ENCODE results near the gene RNGTT. TPM values are rescaled to one million over a fixed set of nuclear protein-coding genes. Genes with fewer than 3 reads are reported as not detected.
"Not testable (repeated sequence)": the region's sequence is repeated elsewhere in the genome, so short reads cannot be mapped to it uniquely, and the experiment has no call there.

Gene RNGTT
- 8.4 TPM for total RNA-seq
- long read RNA-seq, full-length matches to known transcripts = 10 of 13 reads
- long read RNA-seq, partial matches to known transcripts = 3 of 13 reads
- long read RNA-seq, other reads (novel, unspliced or antisense) = 0 of 13 reads

- peak; percentile 99 for DNase-seq
- peak; percentile 100 for ATAC-seq
- intact Hi-C loops (cut with micrococcal nuclease) = no loop called here
Measured at GRCh38 chr6:88963139-88964090, at the start of gene RNGTT. Gene RNGTT (minus strand): TSS chr6:88963618. CDS start chr6:88963409, 209 bp downstream.

GRCh38 chr6:89011436-89011835 is 48.0 kb upstream of the RNGTT start:
- DNase-seq = no peak
- intact Hi-C loops (cut with micrococcal nuclease) = no loop called here
- no peak for ATAC-seq

GRCh38 chr6:89010825-89011224 is 47.4 kb upstream of the RNGTT start:
- no peak for DNase-seq
- intact Hi-C loops (cut with micrococcal nuclease) = no loop called here
- no peak for ATAC-seq

GRCh38 chr6:89009624-89010059 is 46.2 kb upstream of the RNGTT start:
- ATAC-seq = no peak
- no peak for DNase-seq
- intact Hi-C loops (cut with micrococcal nuclease) = no loop called here

- DNase-seq (no peak), ATAC-seq (no peak)
- intact Hi-C loops (cut with micrococcal nuclease) = no loop called here
Measured at GRCh38 chr6:89008815-89009374, 45.5 kb upstream of the RNGTT start.

GRCh38 chr6:89008001-89008814 is 44.8 kb upstream of the RNGTT start:
- intact Hi-C loops (cut with micrococcal nuclease) = no loop called here
- DNase-seq = no peak
- ATAC-seq = no peak

- ATAC-seq (no peak), DNase-seq (no peak)
- intact Hi-C loops (cut with micrococcal nuclease) = no loop called here
Measured at GRCh38 chr6:89007209-89008000, 44.0 kb upstream of the RNGTT start.

GRCh38 chr6:89002523-89002922 is 39.1 kb upstream of the RNGTT start:
- ATAC-seq (no peak), DNase-seq (no peak)
- intact Hi-C loops (cut with micrococcal nuclease) = no loop called here

- DNase-seq (no peak), ATAC-seq (no peak)
- intact Hi-C loops (cut with micrococcal nuclease) = no loop called here
Measured at GRCh38 chr6:88997327-88997726, 33.9 kb upstream of the RNGTT start.

- DNase-seq (no peak), ATAC-seq (no peak)
- intact Hi-C loops (cut with micrococcal nuclease) = no loop called here
Measured at GRCh38 chr6:88992741-88993552, 29.5 kb upstream of the RNGTT start.

- ATAC-seq (no peak), DNase-seq (no peak)
- intact Hi-C loops (cut with micrococcal nuclease) = loop anchor here (10.0 kb wide), 2 partner anchors 46 to 96 kb away; partner anchors contain the start of gene PNRC1
Measured at GRCh38 chr6:88989215-88989614, 25.8 kb upstream of the RNGTT start.

GRCh38 chr6:88987922-88988321 is 24.5 kb upstream of the RNGTT start:
- intact Hi-C loops (cut with micrococcal nuclease) = loop anchor here (10.0 kb wide), 2 partner anchors 47 to 97 kb away; partner anchors contain the start of gene PNRC1
- ATAC-seq (no peak), DNase-seq (no peak)

GRCh38 chr6:88985901-88986300 is 22.5 kb upstream of the RNGTT start:
- intact Hi-C loops (cut with micrococcal nuclease) = loop anchor here (10.0 kb wide), 2 partner anchors 49 to 99 kb away; partner anchors contain the start of gene PNRC1
- DNase-seq = no peak
- ATAC-seq = no peak

- intact Hi-C loops (cut with micrococcal nuclease) = loop anchor here (10.0 kb wide), 2 partner anchors 50 to 100 kb away; partner anchors contain the start of gene PNRC1
- DNase-seq = no peak
- no peak for ATAC-seq
Measured at GRCh38 chr6:88984606-88985005, 21.2 kb upstream of the RNGTT start.

GRCh38 chr6:88984152-88984551 is 20.7 kb upstream of the RNGTT start:
- no peak for ATAC-seq
- intact Hi-C loops (cut with micrococcal nuclease) = loop anchor here (10.0 kb wide), 2 partner anchors 51 to 101 kb away; partner anchors contain the start of gene PNRC1
- no peak for DNase-seq

GRCh38 chr6:88983532-88983931 is 20.1 kb upstream of the RNGTT start:
- DNase-seq = no peak
- intact Hi-C loops (cut with micrococcal nuclease) = loop anchor here (2.0 to 10.0 kb wide), 3 partner anchors 51 to 259 kb away; partner anchors contain the start of gene PNRC1
- peak; percentile 78 for ATAC-seq

GRCh38 chr6:88983129-88983528 is 19.7 kb upstream of the RNGTT start:
- DNase-seq, ATAC-seq: not testable (repeated sequence)
- intact Hi-C loops (cut with micrococcal nuclease) = loop anchor here (2.0 to 10.0 kb wide), 3 partner anchors 52 to 260 kb away; partner anchors contain the start of gene PNRC1

Data from left ventricle myocardium superior (tissue), 1 donor.